ENCODE results near the gene RBX1. TPM values are rescaled to one million over a fixed set of nuclear protein-coding genes. Genes with fewer than 3 reads are reported as not detected.

The RBX1 gene
- total and polyA plus RNA-seq, 2 of the 8 experiments (the other 6 are each of a cell fraction or from before 2014, with no cell fraction given): 76.5 to 119 TPM

DNA sequence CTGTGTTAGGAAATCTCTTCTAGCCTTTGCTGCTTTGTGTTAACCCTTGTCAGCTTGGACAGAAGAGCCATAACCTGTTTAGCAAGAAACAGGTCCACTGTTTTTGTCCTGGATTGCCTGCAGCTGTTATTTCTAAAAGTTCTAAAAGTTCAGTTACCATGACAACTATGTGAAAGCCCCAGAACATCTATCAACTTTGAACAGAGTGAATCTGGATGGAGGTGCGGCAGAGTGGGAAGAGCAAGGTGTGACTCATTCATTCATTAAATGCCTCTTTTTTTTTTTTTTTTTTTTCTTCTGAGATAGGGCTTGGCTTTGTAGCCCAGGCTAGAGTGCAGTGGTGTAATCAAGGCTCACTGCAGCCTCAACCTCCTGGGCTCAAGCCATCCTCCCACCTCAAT is 50.5 kb downstream of the RBX1 start:
- Histone ChIP-seq H3K9me3 (ENCODE audit: insufficient read depth in 2 of 2, low read depth in 1 of 2, low read length in 1 of 2) (no peaks in the 10 kb centered on the region), H4K20me1 (replicated peaks in 1 of 2; ENCODE audit: control insufficient read depth in 1 of 2, insufficient read depth in 2 of 2, low read length in 2 of 2) (no peaks in the 10 kb centered on the region), H2BK12ac (ENCODE audit: low read depth, low read length) (no peak overlapping the region), H3K4me1 (replicated peaks in 1 of 4; ENCODE audit: control insufficient read depth in 3 of 4, insufficient read depth in 4 of 4, low read length in 3 of 4) (peaks cover 0 to 2% (median 0%) of the 10 kb centered on the region in 4 experiments; a peak in 2 of 7 replicates), H3K4ac (replicated peaks; ENCODE audit: insufficient read length, low read depth, low read length) (no peak overlapping the region), H3K79me1 (ENCODE audit: low read depth, low read length) (no peaks in the 10 kb centered on the region), H2AK5ac (ENCODE audit: low read depth, low read length) (no peak overlapping the region), H3K23ac (ENCODE audit: insufficient read length) (no peak overlapping the region), H3K79me2 (ENCODE audit: control insufficient read depth in 1 of 2, insufficient read depth in 2 of 2, low read length in 2 of 2) (no peaks in the 10 kb centered on the region), H3K18ac (ENCODE audit: extremely low read depth, low read length) (no peak overlapping the region), H4K91ac (replicated peaks; ENCODE audit: insufficient read length, low read length) (no peak overlapping the region), H3K27ac (ENCODE audit: low read depth, low read length) (no peak overlapping the region), H4K5ac (ENCODE audit: insufficient read length, low read depth, low read length) (no peak overlapping the region), H2AFZ (ENCODE audit: low read length) (0 out of 2 replicates have a peak overlapping the region, but pooled peaks have one; percentile 70), H2BK20ac (ENCODE audit: low read length) (no peak overlapping the region), H3K4me3 (ENCODE audit: extremely low read depth in 1 of 4, insufficient read depth in 2 of 4, low read depth in 3 of 4, low read length in 4 of 4) (no peak overlapping the region), H3K9ac (replicated peaks in 1 of 4; ENCODE audit: extremely low read depth in 1 of 4, low read depth in 3 of 4, low read length in 3 of 4) (no peak overlapping the region), H2BK15ac (ENCODE audit: low read length) (no peak overlapping the region), H3K23me2 (ENCODE audit: low read depth, low read length) (no peaks in the 10 kb centered on the region; the same call in 1 of the 2 replicates), H3K4me2 (ENCODE audit: insufficient read depth in 1 of 2, low read depth in 2 of 2, low read length in 2 of 2) (no peak overlapping the region), H3K14ac (ENCODE audit: insufficient read length) (no peak overlapping the region), H3K27me3 (replicated peaks in 1 of 4; ENCODE audit: control insufficient read depth in 3 of 4, extremely low read depth in 1 of 4, insufficient read depth in 3 of 4, low read length in 3 of 4) (no peaks in the 10 kb centered on the region), H4K8ac (ENCODE audit: extremely low read depth, insufficient read depth, low read length) (no peak overlapping the region), H2BK5ac (ENCODE audit: low read depth, low read length) (no peak overlapping the region), H3K56ac (replicated peaks; ENCODE audit: insufficient read length, low read depth, low read length) (no peak overlapping the region), H2BK120ac (replicated peaks; ENCODE audit: low read depth, low read length) (no peak overlapping the region), H3K36me3 (ENCODE audit: control insufficient read depth in 2 of 4, insufficient read depth in 4 of 4, low read length in 3 of 4) (no peaks in the 10 kb centered on the region)
- WGBS, 2 experiments (ENCODE audit: extremely low coverage in 1 of 2, insufficient coverage in 1 of 2, insufficient read length in 1 of 2, insufficient replicate concordance in 2 of 2, low coverage in 1 of 2, low lambda C conversion rate in 2 of 2, missing lambda C conversion rate in 1 of 2): 70% methylated on average over 1 of the region's 1 CpG; no CpG with 5 or more reads in 1 of the 2 experiments
- ChIA-PET CTCF (ENCODE audit: partially characterized antibody) (interaction anchor here (0.6 to 2.1 kb wide), 3 partner anchors 9 to 1608 kb away, joined by 3 to 7 read pairs (median 4); no protein-coding TSS in a partner anchor), POLR2A (ENCODE audit: partially characterized antibody) (interaction anchor here (1.2 to 2.3 kb wide), 3 partner anchors 13 to 41 kb away, joined by 3 to 7 read pairs (median 5); no protein-coding TSS in a partner anchor)
- no peak for FAIRE-seq
- no peak for DNase-seq (ENCODE audit: low read depth in 1 of 2, low spot score in 2 of 2)
- no peak for TF ChIP-seq NRF1 (IDR thresholded peaks at IDR 0.05; ENCODE audit: low read depth, low read length)
- TF ChIP-seq RFX5 (IDR thresholded peaks at IDR 0.05; ENCODE audit: borderline replicate concordance, low read depth, low read length): no peak
- no peak for TF ChIP-seq CTBP2 (IDR thresholded peaks at IDR 0.05; ENCODE audit: borderline replicate concordance, insufficient read depth, insufficient read length, low read length)
- no peak for TF ChIP-seq EZH2 (IDR thresholded peaks at IDR 0.05; ENCODE audit: low read depth, low read length, severe bottlenecking)
